Endothelial cell of umbilical vein (primary cell): ENCODE results near the gene YWHAE. TPM values are rescaled to one million over a fixed set of nuclear protein-coding genes. Genes with fewer than 3 reads are reported as not detected.
"Not testable (repeated sequence)": the region's sequence is repeated elsewhere in the genome, so short reads cannot be mapped to it uniquely, and the experiment has no call there.

Source experiments
- BruUV-seq: library from RNA; stranded (reverse); fragments of 400-500 nt; replicated peaks from 2 replicates; lab custom pipeline; 2021; lab: Mats Ljungman, UMichigan
- CTCF ChIA-PET: fragments of 300-600, 350-600 bp; sonication (Branson Sonifier 250); formaldehyde crosslinking; loops from one replicate; lab custom pipeline; 2021; ENCODE audit warnings: antibody characterized with exemption, inconsistent platforms; lab: Charles Lee
- POLR2A ChIA-PET: fragments of 300-600, 350-600 bp; sonication (Branson Sonifier 250); formaldehyde crosslinking; loops from one replicate; lab custom pipeline; 2021; ENCODE audit warnings: antibody characterized with exemption, inconsistent platforms; lab: Charles Lee
- DNase-seq: peaks from one replicate; pipeline ENCODE4 v3.0.0-alpha.2; 2011; ENCODE audit warnings: low read depth, low spot score
- FAIRE-seq: peaks from 2 replicates; lab custom pipeline; 2011; peaks lifted over from hg19 to GRCh38; lab: Jason Lieb, UNC
- H2AFZ ChIP-seq: 2 replicates; pipeline ENCODE4 v1.6.0; 2012; ENCODE audit warnings: low read depth, low read length, control low read depth, inconsistent platforms
- H3K27ac ChIP-seq: 2 replicates; pipeline ENCODE4 v1.5.1; 2011; ENCODE audit warnings: low read depth, mild to moderate bottlenecking, control low read depth, low read length, moderate library complexity; ENCODE audit not compliant: insufficient read depth
- H3K27me3 ChIP-seq, 2 experiments: 2 replicates each; pipeline versions ENCODE4 v1.6.0 to v1.6.1; 2011; ENCODE audit warnings: low read length in 2 of 2, mixed read lengths in 1 of 2; ENCODE audit not compliant: control insufficient read depth in 2 of 2, insufficient read depth in 2 of 2
- H3K36me3 ChIP-seq, 2 experiments: 2 replicates in 1 of 2; 3 replicates in 1 of 2; pipeline ENCODE4 v1.5.1; 2011; ENCODE audit warnings: low read length in 2 of 2, mild to moderate bottlenecking in 1 of 2, moderate library complexity in 1 of 2; ENCODE audit not compliant: control insufficient read depth in 2 of 2, insufficient read depth in 2 of 2; ENCODE audit errors: extremely low read depth in 1 of 2
- H3K4me1 ChIP-seq: 3 replicates; pipeline ENCODE4 v1.5.1; 2011; ENCODE audit warnings: mild to moderate bottlenecking, low read length; ENCODE audit not compliant: control insufficient read depth, insufficient read depth; ENCODE audit errors: extremely low read depth
- H3K4me2 ChIP-seq: 2 replicates; pipeline ENCODE4 v1.6.1; 2011; ENCODE audit warnings: low read length, control low read depth, mixed read lengths; ENCODE audit not compliant: insufficient read depth
- H3K4me3 ChIP-seq, 3 experiments: fragments of 200-600 bp in 1 of 3; sonication (generic), shearing (Covaris generic) in 1 of 3; replicated peaks in 1 of 3; 2 replicates each; pipeline ENCODE4 v1.5.1; 2011 to 2016; ENCODE audit warnings: control low read depth in 3 of 3, low read length in 3 of 3, mild to moderate bottlenecking in 2 of 3, inconsistent platforms in 1 of 3, low read depth in 1 of 3, moderate library complexity in 1 of 3; ENCODE audit not compliant: insufficient read depth in 1 of 3
- H3K79me2 ChIP-seq: 2 replicates; pipeline ENCODE4 v1.6.0; 2012; ENCODE audit warnings: low read length, inconsistent platforms; ENCODE audit not compliant: control insufficient read depth, insufficient read depth
- H3K9ac ChIP-seq: replicated peaks from 2 replicates; pipeline ENCODE3; 2011; ENCODE audit warnings: low read length, control low read depth; ENCODE audit not compliant: insufficient read depth; ENCODE audit errors: extremely low read depth
- H3K9me1 ChIP-seq: replicated peaks from 3 replicates; pipeline ENCODE4 v1.6.0; 2011; ENCODE audit warnings: mild to moderate bottlenecking, low read length; ENCODE audit not compliant: control insufficient read depth, insufficient read depth; ENCODE audit errors: extremely low read depth
- H3K9me3 ChIP-seq: replicated peaks from 2 replicates; pipeline ENCODE4 v1.5.1; 2012; ENCODE audit warnings: low read length, inconsistent platforms; ENCODE audit not compliant: control insufficient read depth, insufficient read depth
- H4K20me1 ChIP-seq: replicated peaks from 2 replicates; pipeline ENCODE3; 2011; ENCODE audit warnings: mild to moderate bottlenecking, low read length; ENCODE audit not compliant: control insufficient read depth, insufficient read depth; ENCODE audit errors: extremely low read depth
- CTCF ChIP-seq, 2 donors: IDR thresholded peaks; 1 replicate in 1 of 2; 2 replicates in 1 of 2; pipeline ENCODE4 v1.5.1; 2011; ENCODE audit warnings: low read length in 2 of 2, mild to moderate bottlenecking in 2 of 2, moderate library complexity in 2 of 2, control low read depth in 1 of 2, inconsistent platforms in 1 of 2, low read depth in 1 of 2; ENCODE audit not compliant: insufficient read depth in 1 of 2; ENCODE audit errors: extremely low read depth in 1 of 2
- EZH2 ChIP-seq: IDR thresholded peaks from 2 replicates; pipeline ENCODE4 v1.6.1; 2012; ENCODE audit warnings: borderline replicate concordance, low read depth, mild to moderate bottlenecking, moderate library complexity, low read length, inconsistent platforms; ENCODE audit not compliant: severe bottlenecking
- FOS ChIP-seq: IDR thresholded peaks from 2 replicates; pipeline ENCODE4 v1.6.1; 2011; ENCODE audit warnings: mild to moderate bottlenecking, low read length, moderate library complexity, borderline replicate concordance; ENCODE audit not compliant: insufficient read depth
- GATA2 ChIP-seq: IDR thresholded peaks from 2 replicates; pipeline ENCODE4 v1.7.0; 2011; ENCODE audit warnings: low read depth, mild to moderate bottlenecking, moderate library complexity, mixed read lengths, low read length; ENCODE audit not compliant: insufficient read length, insufficient read depth
- JUN ChIP-seq: IDR thresholded peaks from 2 replicates; pipeline ENCODE4 v1.6.1; 2011; ENCODE audit warnings: borderline replicate concordance, low read depth; ENCODE audit not compliant: insufficient read length, insufficient read depth
- MAX ChIP-seq: IDR thresholded peaks from 2 replicates; pipeline ENCODE4 v1.6.1; 2011; ENCODE audit not compliant: insufficient read depth, insufficient read length
- MYC ChIP-seq: IDR thresholded peaks from one replicate; pipeline ENCODE4 v1.6.1; 2011; ENCODE audit warnings: mild to moderate bottlenecking, low read depth, low read length
- POLR2A ChIP-seq: IDR thresholded peaks from 2 replicates; pipeline ENCODE4 v1.6.1; 2012; ENCODE audit warnings: low read depth, mild to moderate bottlenecking, control low read depth, low read length
- POLR2AphosphoS5 ChIP-seq: IDR thresholded peaks from 2 replicates; pipeline ENCODE4 v1.6.1; 2012; ENCODE audit warnings: low read depth, mild to moderate bottlenecking, control low read depth, low read length, moderate library complexity; ENCODE audit not compliant: insufficient read depth
- dilution Hi-C: fragments of 300-500 bp; cut with MboI; formaldehyde crosslinking; loops from one replicate; pipeline ENCODE4 v1.15.0; 2019; ENCODE audit warnings: low sequenced_read_pairs; ENCODE audit not compliant: extremely low pct_ligation_motif_present
- intact Hi-C: fragments of 100-400 bp; cut with micrococcal nuclease; formaldehyde crosslinking; loops from one replicate; pipeline ENCODE4 v1.10.0; 2022
- polyA plus RNA-seq, 4 experiments: library from polyadenylated mRNA; depleted of rRNA in 3 of 4; stranded (reverse) in 3 of 4; unstranded in 1 of 4; fragments of >200 nt; gene quantifications; 2 replicates each; pipeline versions ENCODE4 v1.2.1 to v1.2.3, GENCODE V29; 2011 to 2012; ENCODE audit warnings: missing spikeins in 1 of 4
- total RNA-seq: library from RNA; stranded (reverse); gene quantifications from 2 replicates; pipeline ENCODE4 v1.2.3, GENCODE V29; 2021

The YWHAE gene
- total and polyA plus RNA-seq, 2 donors (not counting 3 experiments of a cell fraction or from before 2014, with no cell fraction given), result 396 to 819 TPM

- dilution Hi-C loops, H3K27me3 ChIP-seq, H3K9me3 ChIP-seq, H3K27ac ChIP-seq, DNase-seq, H3K4me3 ChIP-seq, BruUV-seq, H3K4me2 ChIP-seq, FAIRE-seq, H2AFZ ChIP-seq, H3K9ac ChIP-seq, H3K36me3 ChIP-seq, POLR2A ChIA-PET, H3K9me1 ChIP-seq, intact Hi-C loops: not testable (repeated sequence)
- H3K4me1 ChIP-seq, result peaks cover 14% of the 10 kb centered on the region
- peaks cover 32% of the 10 kb centered on the region for H4K20me1 ChIP-seq
- peaks cover 99% of the 10 kb centered on the region for H3K79me2 ChIP-seq
- CTCF ChIA-PET, result interaction anchor here (1.0 to 4.4 kb wide), 3 partner anchors 15 to 129 kb away, joined by 3 to 38 read pairs (median 4); no protein-coding TSS in a partner anchor
Measured at GRCh38 chr17:1386675-1387190, 13.3 kb downstream of the YWHAE start.

DNA sequence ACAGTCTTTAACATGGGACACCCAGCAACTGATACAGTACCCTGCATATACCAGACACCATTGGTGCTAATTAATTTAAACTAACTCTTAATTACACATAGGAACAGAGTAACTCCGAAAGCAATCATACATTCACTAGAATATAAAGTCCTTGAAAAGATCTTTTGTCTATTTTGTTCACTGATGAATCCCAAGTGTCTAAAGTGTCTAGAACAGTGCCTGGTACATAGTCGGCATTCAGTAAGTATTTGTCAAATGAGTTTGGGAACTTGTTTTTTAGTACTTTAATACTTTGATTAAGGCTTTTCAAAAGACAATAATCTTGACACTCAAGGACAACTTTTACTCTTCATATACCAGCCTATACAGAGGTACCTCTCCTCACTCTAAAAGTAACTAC, 13.8 kb downstream of the YWHAE start:
- H3K27ac ChIP-seq, result no peak overlapping the region
- no peak for DNase-seq
- peaks cover 9% of the 10 kb centered on the region for H3K4me1 ChIP-seq
- H3K9me3 ChIP-seq, result no peaks in the 10 kb centered on the region
- no peak overlapping the region for H3K9ac ChIP-seq
- H3K27me3 ChIP-seq, result no peaks in the 10 kb centered on the region
- H4K20me1 ChIP-seq, result peaks cover 27% of the 10 kb centered on the region
- no peak overlapping the region for H3K4me2 ChIP-seq
- no peak for FAIRE-seq
- H3K9me1 ChIP-seq, result no peaks in the 10 kb centered on the region
- CTCF ChIA-PET, result interaction anchor here (1.0 to 4.4 kb wide), 3 partner anchors 16 to 129 kb away, joined by 3 to 38 read pairs (median 4); no protein-coding TSS in a partner anchor
- no TSS peak for BruUV-seq
- H3K36me3 ChIP-seq, result peaks cover 2% of the 10 kb centered on the region in 2 experiments
- intact Hi-C loops (no loop called here), dilution Hi-C loops (no loop called here)
- H3K79me2 ChIP-seq, result peaks cover 99% of the 10 kb centered on the region
- no peak for TF ChIP-seq MAX
- TF ChIP-seq POLR2AphosphoS5, result no peak
- TF ChIP-seq FOS, result no peak
- no peak for TF ChIP-seq CTCF (IDR thresholded peaks at IDR 0.05; ENCODE audit: extremely low read depth in 1 of 2, insufficient read depth in 1 of 2, low read depth in 1 of 2, low read length in 2 of 2)
- no peak for TF ChIP-seq MYC
- TF ChIP-seq JUN, result no peak
- TF ChIP-seq EZH2, result no peak
- TF ChIP-seq POLR2A, result no peak
- no peak for TF ChIP-seq GATA2
- H2AFZ ChIP-seq, result no peak overlapping the region
- no peak overlapping the region for H3K4me3 ChIP-seq
- POLR2A ChIA-PET, result interaction anchor here (1.0 kb wide), 1 partner anchor 10 kb away, joined by 4 read pairs; no protein-coding TSS in a partner anchor
